Activated T-cell treated with anti-CD3 and anti-CD28 coated beads for 48 hours (primary cell): ENCODE results near the gene SYNE3.
A peak's percentile ranks its signal among the peaks of the same experiment; 100 is the strongest.
"Not testable (repeated sequence)": the region's sequence is repeated elsewhere in the genome, so short reads cannot be mapped to it uniquely, and the experiment has no call there.

ENCODE experiments used
- DNase-seq: peaks from one replicate; pipeline ENCODE4 v3.0.0-alpha.2; 2020; ENCODE audit warnings: low read depth

SYNE3 gene

GRCh38 chr14:95524706-95525512, 8.5 kb upstream of the SYNE3 start:
- DNase-seq: no peak

- no peak for DNase-seq
Observed at GRCh38 chr14:95523815-95524448, 7.5 kb upstream of the SYNE3 start.

DNA sequence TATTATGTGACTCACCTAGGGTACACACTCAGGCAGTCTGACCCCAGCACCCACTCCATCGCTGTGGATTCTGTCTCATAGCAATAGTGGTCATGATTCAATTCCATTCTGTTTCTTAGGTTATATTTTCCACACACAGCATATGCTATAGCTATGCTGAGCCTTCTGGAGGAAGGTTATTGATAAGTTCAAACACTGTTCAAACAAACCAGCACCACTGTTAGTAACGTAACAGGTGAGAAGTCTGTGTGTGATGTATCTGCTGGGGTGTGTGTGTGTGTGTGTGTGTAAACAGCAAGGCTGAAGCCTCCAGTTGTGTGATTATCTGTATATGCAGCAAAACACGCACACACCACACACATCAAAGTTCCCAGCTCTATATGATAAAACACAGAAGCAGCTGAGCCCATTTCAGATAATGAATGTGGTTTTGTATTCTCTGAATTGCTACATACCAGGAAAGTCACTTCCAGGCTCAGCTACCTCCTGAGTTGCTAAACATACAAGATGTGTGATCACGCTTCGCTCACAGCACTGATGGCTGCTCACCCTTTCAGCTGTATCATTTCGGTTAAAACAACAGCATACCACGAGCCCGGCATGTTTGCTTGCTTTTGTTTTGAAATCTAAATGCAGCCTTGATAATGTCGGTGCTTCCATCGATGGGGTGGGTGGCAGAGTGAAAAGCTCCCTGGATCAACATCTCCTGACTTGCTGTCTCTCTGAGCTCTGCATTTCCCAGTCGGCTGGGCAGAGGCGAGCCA, 6.8 kb upstream of the SYNE3 start:
- no peak for DNase-seq

DNA sequence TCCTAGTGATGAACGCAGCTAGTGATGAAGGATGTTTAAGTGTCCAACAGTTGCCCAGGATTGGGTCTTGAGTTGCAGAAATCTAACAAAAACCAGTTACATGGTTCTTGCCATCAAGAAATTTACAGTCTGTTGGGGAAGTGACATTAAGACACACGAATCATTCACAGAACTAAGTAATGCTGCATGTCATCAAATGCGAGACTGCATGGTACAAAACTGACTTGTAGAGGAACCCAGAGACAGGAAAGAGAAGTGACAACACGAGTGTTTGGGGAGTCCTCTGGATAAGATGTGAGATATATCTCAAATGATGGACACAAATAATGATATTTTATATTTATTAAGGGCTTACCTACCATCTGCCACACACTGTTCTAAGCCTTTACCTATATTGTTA, 6.1 kb upstream of the SYNE3 start:
- DNase-seq: no peak

DNA sequence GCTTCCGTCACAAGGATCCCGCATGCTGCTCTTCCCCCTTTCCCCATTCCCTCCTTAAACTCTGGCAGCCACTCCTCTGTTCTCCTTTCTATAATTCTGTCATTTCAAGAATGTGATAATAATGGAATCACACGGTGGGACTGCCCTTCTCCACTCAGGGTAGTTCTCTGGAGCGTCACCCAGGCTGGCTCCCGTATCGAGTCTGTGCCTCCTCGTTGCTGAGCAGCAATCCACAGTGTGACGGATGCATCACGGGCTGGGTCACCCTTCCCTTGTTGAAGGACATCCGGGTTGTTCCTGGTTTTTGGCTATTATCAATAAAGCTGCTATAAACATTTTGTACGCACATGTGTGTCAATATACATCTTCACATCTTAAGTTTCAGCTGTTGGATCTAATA, 5.7 kb upstream of the SYNE3 start:
- no peak for DNase-seq

GRCh38 chr14:95521001-95521400, 4.6 kb upstream of the SYNE3 start:
- no peak for DNase-seq

- no peak for DNase-seq
Observed at GRCh38 chr14:95520346-95520745, 3.9 kb upstream of the SYNE3 start.

DNA sequence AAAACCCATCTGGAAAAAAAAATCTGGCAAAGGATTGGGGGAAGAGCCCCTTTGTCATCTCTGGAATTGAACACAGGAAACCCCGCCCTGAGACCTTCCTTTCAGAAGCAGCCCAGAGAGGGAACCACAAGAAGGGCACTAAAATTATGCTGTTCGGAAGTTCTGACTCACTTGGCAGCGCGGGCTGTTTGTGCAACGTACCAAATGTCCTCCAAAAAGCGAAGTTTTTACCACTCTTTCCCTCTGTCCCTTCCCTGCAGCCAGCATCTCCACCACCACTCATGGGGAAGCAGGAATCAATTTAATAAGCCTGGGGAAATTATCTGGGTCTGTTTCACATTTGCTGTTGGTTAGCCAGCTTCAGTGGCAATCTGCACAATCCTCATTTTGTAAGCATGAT, 3.2 kb upstream of the SYNE3 start:
- DNase-seq: peak; percentile 63

GRCh38 chr14:95518045-95518751, 1.7 kb upstream of the SYNE3 start:
- no peak for DNase-seq

DNA sequence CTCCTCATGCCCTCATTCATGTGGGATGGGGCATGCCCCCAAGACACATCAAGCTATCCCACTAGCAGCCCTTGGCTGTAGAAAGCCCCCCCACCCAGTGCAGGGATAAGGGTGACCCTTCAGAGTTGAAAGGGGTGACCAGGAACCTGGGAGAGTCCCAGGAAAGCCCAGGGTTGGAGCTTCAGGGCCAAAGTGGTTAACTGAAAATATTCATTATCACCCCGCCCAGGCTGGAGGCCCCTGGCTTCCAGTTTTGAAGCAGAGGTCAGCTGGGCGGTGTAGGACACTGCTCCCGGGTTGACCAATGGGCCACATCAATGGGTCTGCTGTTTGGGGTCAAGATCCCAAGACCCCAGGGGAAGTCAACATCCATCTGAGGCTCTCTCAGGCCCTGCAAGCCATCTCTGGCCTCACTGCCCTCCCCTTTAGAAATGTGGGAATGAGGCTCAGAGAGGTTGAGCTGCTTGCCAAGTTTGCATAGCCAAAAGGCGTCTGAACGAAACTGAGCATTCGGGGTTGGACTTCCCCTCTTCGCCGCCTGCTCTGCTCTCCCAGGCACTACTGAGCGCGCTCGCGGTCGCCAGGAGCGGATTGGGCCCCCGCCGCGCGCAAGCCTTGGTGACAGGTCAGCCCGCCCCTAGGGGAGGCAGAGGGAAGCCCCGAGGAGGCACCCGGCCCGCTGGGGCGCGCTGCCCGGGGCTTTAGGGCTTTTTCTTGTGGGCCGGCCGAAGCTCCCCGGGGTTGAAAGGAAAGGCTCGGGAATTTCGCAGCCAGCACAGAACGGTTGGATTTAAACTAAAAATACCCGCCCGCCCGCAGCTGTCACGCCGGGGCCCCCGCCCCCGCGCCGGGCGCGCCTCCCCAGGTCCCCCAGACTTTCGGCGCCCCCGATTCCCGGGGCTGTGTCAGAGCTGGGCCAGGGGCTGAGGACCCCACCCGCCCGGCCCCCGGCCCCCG, 576 bp downstream of the SYNE3 start:
- peak; percentile 85 for DNase-seq

- no peak for DNase-seq
Observed at GRCh38 chr14:95515080-95515489, 1.4 kb downstream of the SYNE3 start.

DNA sequence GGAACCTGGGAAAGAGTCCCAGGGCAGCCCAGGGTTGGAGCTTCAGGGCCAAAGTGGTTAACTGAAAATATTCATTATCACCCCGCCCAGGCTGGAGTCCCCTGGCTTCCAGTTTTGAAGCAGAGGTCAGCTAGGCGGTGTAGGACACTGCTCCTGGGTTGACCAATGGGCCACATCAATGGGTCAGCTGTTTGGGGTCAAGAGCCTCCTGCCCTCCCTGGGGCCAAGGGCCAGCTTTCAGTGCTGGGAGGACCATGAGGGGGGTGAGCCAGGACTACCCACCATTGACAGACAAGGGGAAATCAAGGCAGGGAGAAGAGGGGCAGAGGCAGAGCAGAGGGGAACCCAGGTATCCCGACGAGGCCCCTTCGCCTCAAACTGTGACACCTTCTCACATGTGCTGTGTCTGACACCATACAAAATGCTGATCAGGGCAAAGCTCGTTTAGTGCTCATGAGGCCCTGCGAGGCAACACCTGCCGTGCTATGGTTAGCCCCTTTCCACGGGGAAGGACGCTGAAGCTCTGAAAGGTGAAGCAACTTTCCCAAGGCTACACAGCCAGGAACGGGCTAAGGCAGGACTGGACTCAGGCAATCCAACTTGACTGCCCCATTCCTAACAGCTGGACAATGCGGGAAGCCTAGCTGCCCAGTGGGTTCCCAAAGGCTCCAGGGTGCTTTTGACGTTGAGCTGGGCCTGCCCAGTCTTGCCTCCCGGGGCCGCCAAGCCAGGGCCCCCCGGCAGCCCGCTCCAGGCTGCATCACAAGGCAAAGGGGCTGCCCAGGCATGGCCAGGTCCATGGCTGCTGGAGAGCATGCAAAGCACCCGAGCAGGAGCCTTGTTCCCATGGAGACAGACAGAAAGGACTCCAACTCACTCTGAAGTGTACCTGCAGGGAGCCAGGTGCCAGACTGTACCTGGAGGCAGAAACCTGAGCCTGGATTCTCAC, 2.0 kb downstream of the SYNE3 start:
- DNase-seq: no peak

- no peak for DNase-seq
Observed at GRCh38 chr14:95513291-95513690, 3.2 kb downstream of the SYNE3 start.

DNA sequence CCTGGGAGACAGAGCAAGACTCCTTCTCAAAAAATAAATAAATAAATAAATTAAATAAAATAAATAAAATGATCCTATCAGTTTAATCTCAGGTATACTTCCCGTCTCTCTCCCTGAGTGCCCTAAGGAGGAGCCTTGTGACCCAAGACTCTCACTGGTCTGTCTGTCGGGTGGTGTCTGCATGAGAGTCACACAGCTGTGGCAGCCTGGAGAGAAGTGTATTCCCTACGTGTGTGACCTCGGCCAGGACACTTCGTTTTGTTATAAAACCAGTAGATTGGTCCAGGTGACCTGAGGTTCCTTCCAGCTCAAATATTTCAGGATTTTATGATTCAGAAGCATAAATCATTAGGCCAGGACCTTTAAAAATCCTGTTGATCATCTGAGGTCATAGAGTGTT, 4.8 kb downstream of the SYNE3 start:
- no peak for DNase-seq

GRCh38 chr14:95510804-95511203, 5.6 kb downstream of the SYNE3 start:
- no peak for DNase-seq

- DNase-seq: not testable (repeated sequence)
Observed at GRCh38 chr14:95510344-95510743, 6.1 kb downstream of the SYNE3 start.

GRCh38 chr14:95509495-95509894, 7.0 kb downstream of the SYNE3 start:
- DNase-seq: no peak

DNA sequence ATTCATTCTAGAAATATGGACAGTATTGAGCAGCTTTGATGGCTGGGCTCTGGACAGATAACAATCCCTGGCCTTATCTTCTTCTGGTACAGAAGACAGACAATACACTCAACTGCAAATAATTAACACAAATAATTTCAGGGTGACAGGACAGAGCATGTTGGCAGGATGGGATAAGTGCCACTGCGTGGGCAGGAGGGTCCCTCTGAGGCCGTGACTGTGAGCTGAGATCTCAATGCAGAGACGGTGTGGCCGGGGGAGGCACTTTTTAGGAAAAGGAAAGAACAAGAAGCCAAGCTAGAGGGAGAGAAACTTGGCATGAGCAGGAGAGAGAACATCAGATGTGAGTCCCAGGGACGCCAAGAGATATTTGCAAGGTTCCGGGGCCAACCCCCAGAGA, 8.1 kb downstream of the SYNE3 start:
- no peak for DNase-seq

DNA sequence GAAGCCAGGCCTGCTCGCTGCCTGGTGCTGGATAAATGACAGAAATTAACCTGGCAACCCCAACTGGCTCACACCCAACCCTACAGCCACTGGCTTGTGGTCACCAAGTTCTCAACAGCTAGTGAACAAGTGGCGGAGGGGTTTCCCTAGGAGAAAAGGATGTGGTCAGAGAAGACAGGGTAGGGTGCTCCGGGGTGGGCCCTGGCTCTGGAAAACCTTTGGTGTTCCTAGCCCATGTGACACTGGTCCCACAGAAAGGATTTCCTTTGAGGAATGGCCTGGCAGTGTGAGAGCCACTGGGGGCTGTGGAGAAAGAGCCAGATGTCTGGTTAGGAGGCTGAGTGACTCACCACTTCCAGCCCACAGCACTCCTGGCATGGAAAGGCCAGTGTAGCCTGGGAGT, 8.7 kb downstream of the SYNE3 start:
- no peak for DNase-seq

DNA sequence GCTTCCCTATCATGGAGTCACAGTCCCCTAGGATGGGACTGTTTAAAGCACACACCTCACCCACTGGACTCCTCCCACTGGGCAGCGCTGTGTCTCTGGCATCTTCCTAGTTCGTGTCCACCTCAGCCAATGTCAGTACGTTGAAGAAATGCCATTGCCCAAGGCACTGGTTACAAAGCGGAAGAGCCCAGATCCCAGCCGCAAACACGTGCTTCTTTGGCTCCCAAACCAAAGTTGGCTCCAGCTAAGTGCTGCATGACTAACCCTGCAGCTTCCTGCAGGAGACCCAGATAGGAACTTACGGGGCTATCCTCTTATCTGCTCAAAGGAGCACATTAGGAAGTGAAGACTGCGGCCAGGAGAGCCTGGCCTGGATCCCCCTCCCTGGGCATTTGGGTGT, 9.3 kb downstream of the SYNE3 start:
- no peak for DNase-seq
